Esophagus mucosa (tissue), 1 donor: Measurements from ENCODE around the gene GLOD4. TPM values are rescaled to one million over a fixed set of nuclear protein-coding genes. Genes with fewer than 3 reads are reported as not detected.
A peak's percentile ranks its signal among the peaks of the same experiment; 100 is the strongest.
"Not testable (repeated sequence)": the region's sequence is repeated elsewhere in the genome, so short reads cannot be mapped to it uniquely, and the experiment has no call there.

Experiments used
- ATAC-seq: fragments of 200-7000 bp; cut with Tn5 transposase; one replicate; pipeline ENCODE4 v1.9.1; 2020
- total RNA-seq: library from RNA; stranded (reverse); gene quantifications from one replicate; pipeline ENCODE4 v1.2.4, GENCODE V29; 2023
- donor health status: DM: yes; HTN: yes; CAD: no.

Gene GLOD4
- total RNA-seq, 1 donor from 2014 or later: 48.8 TPM

- ATAC-seq: no peak
Measured at GRCh38 chr17:773016-773415, 9.1 kb downstream of the GLOD4 start.

- ATAC-seq: no peak
Measured at GRCh38 chr17:767076-767475, 15.0 kb downstream of the GLOD4 start.

DNA sequence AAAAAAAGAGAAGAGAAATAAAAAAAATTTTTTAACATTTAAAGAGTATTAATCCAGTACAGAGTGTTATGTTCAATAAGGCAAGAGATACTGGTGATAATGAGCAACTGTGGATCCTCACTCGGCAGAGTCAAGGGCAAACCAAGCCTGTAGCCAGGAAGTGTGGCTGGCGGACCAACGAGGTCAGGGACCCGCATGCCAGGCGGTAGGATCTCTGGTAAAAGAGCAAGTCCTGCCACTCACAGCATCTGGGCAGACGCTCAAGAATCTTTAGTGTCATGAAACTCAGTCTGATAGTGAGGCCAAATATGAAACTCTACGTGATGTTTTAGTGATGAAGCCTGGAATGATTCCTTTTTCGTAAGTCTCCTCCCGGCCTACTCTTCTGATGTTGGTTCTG is 21.7 kb downstream of the GLOD4 start:
- no peak for ATAC-seq

GRCh38 chr17:759964-760363 is 22.1 kb downstream of the GLOD4 start:
- ATAC-seq: no peak

DNA sequence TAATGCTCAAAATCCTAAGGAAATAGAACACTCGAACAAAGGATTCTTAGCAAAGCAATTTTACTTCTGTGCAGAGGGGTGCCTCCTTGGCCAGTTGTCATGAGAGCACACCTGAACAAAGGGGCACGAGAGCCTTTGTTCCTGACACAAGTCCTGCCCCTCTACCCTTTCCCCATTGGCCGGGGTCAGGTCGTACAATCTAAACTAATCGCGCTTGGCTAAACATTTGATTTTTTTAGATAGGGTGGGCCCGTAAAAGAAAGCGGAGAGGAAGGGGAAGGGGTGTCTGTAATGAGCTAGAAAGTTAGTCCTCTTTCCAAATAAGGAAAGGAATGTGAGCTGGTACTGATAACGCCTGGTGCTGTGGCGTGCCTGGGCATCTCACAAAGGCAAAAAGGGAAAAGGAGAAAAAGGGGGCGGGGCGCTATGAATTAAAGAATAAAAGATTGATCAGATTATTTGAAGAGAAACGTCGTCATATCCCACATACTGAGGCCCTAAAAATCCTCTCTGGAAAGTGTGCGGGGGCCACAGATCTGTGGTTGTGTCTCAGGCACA is 26.0 kb downstream of the GLOD4 start:
- not testable (repeated sequence) for ATAC-seq

DNA sequence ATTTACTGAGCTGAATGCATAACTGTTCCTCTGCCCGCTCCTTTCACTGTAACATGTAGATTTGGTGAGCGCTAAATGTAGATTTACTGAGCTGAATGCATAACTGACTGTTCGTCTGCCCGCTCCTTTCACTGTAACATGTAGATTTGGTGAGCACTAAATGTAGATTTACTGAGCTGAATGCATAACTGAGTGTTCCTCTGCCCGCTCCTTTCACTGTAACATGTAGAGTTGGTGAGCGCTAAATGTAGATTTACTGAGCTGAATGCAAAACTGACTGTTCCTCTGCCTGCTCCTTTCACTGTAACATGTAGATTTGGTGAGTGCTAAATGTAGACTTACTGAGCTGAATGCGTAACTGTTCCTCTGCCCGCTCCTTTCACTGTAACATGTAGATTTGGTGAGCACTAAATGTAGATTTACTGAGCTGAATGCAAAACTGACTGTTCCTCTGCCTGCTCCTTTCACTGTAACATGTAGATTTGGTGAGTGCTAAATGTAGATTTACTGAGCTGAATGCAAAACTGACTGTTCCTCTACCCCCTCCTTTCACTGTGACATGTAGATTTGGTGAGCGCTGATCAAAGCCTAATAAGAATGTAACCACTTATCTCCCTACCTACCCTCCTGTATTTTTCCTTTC is 26.6 kb downstream of the GLOD4 start:
- ATAC-seq: not testable (repeated sequence)

DNA sequence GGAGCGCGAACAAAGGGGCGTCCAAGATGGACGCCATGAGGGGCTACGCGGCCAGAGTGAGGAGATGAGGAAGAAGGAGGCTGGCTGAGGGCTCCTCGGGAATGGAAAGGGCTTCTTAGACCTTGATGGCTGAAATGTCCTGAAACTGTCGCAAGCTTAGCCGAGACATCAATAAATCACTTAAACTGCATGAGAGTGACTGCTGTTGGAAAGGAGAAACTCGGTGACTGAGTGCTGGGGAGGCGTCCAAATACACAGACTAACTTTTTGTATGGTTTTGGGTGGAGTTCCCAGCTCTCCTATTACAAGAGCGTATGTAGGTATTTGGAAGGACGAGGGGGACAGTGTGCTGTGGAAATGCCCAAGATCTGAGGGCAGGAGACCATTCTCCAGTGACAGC is 28.7 kb downstream of the GLOD4 start:
- ATAC-seq: no peak

DNA sequence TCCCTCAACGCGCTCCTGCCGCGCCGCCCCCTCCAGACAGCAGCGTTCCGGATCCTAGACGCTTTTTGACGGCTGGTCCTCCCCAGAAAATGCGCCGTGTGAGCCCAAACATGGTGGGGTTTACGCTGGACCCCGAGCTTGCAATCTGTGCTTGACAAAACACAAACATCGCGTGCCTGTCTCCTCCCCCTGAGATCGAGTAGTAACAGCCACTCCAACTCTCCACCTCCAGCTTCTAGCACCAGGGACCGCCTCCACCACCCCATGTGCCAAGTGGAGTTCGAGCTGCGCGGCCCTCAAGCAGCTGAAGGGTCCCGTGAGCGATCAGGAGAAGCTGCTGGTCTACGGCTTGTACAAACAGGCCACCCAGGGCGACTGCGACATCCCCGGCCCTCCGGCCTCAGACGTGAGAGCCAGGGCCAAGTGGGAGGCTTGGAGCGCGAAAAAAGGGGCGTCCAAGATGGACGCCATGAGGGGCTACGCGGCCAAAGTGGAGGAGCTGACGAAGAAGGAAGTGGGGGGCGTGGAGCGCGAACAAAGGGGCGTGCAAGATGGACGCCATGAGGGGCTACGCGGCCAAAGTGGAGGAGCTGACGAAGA is 29.4 kb downstream of the GLOD4 start:
- peak; percentile 50 for ATAC-seq

GRCh38 chr17:752002-752619 is 30.0 kb downstream of the GLOD4 start, which contains the start of gene GEMIN4:
TSS of gene GEMIN4 (minus strand) at chr17:752264. CDS start at chr17:752142, 122 bp downstream.
- ATAC-seq: peak; percentile 96

DNA sequence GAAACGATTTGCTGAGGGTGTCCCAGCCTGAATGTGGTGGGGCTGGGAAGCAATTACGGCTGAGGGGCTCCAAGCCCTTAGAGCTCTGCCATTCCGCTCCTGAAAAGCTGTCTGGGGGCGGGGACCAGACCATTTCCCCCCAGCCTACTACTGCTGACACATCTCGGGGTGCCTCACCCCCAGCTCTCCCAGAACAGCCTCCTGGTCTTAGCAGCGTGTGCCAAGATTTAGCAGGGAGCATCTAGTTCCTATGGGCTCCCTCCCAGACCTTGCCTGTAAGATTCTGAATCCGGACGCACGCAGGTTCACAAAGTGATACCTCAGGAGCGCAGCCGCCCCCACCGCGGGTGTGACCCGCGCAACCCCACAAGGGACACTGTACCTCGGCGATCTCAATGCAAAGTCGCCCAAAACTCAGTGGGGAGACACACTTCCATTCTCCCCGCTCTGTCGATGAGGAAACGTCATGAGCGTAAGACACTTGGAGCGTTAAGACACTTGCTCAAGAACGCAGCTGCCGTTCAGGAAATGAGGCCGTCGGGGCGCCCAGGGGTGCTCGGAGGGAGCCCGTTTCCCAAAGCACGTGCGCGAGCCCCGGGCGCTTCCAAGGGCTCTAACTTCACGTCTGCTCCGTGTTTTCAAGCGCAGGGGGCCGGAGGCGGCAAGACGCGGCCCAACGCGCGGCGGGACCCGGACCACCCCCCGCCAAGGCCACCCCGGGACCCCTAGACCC is 30.6 kb downstream of the GLOD4 start:
- peak; percentile 53 for ATAC-seq

DNA sequence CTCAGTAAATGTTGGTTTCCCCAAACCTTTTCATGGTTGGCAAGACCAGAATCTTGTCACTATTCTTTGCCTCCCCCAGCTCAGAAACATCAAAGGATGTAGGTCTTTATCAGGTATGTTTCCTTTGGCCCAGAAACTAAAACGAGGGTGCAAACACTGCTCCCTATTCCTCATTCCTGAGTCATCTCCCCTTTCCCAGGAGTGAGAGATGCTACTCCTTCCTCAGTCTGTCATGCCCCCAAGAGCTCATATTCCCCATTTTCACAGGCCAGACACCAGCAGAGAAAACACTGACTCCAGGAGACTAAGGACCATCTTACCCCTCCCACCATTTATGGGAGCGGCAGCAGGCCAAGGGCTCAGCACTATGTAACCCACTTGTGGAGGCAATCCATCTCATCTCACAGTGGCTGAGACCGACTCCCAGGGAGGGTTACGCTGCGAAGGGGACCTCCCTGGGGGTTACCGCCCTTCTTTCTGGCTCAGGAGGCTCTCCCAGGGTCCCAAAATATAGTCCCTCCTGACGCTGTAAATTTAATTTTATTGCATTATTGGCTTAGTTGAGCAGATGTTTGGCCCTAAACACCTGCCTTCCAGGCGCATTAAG is 31.5 kb downstream of the GLOD4 start:
- ATAC-seq: no peak

GRCh38 chr17:749359-749758 is 32.7 kb downstream of the GLOD4 start:
- ATAC-seq: not testable (repeated sequence)

DNA sequence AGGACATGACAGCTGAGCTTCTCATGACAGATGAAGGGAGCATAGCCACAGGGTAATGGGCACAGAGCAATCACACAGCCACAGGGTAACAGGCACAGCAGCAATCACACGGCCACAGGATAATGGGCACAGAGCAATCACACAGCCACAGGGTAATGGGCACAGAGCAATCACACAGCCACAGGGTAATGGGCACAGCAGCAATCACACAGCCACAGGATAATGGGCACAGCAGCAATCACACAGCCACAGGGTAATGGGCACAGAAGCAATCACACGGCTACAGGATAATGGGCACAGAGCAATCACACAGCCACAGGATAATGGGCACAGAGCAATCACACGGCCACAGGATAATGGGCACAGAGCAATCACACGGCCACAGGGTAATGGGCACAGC is 33.5 kb downstream of the GLOD4 start:
- not testable (repeated sequence) for ATAC-seq

- no peak for ATAC-seq
Measured at GRCh38 chr17:746783-747629, 35.1 kb downstream of the GLOD4 start.

DNA sequence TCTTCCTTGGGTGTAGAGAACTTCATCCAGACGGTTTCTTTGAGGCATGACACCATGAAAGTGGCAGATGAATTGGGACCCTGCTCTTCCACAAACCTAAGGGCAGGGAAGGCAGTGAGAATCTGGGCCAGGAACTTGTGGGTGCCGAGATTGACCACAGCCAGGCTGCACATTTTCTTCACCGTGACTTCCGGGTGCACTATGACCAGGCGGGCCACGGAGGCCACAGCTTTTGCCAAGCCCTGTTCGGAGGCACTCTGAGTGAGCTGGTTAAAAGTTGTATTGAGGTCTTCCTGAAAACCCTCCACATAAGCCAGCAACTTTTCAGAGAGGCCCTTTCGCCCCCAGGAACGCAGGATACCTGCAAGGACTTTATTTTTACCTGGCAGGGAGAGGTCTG is 35.9 kb downstream of the GLOD4 start:
- ATAC-seq: no peak

GRCh38 chr17:745406-745805 is 36.7 kb downstream of the GLOD4 start:
- no peak for ATAC-seq

GRCh38 chr17:744937-745336 is 37.1 kb downstream of the GLOD4 start:
- peak; percentile 10 for ATAC-seq

DNA sequence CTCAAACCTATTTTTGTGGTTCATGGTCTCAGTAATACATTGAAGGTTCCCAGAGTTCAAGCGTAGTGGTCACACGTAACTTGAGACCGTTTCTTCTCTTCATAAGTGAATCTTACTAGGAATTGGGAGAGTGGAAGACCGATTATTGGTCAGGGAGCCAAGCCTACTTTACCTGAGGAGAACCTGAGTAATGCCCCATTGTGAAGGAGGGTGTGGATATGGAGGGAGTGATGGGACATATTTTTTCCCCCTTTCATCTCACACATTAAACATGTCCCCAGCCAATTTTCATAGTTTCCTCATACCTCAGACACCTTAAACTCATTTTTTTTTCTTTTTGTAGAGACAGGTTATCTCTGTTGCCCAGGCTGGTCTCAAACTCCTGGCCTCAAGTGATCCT is 38.9 kb downstream of the GLOD4 start:
- ATAC-seq: no peak

DNA sequence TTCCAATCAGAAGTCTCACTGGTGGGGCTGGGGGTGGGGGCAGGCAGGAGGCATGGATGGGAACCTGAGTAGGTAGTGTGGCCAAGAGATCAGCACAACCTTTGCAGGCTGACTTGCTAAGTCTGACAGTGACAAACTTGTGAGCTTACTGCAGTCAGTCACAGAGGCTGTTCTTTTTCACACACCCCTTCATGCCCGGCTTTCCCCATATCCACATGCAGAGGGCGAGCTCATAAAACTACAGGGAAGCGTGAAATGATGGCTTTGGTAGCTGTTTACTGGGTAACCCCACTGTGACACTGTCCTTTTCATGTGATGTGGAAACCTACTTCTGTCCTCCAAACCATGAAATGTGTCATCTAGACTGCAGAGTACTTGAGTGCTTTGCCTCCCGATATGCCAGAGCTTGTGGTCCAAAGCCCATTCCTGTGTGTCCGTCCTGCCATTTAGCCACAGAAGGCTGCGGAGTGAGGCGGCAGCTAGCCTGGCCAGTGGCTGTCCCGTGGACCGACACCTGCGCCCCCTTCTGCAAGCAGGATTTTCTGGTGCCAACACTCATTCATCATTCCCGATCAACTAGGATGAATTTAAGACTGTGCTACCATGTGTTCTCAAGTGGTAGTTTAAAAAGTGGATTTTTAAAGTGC is 39.8 kb downstream of the GLOD4 start:
- ATAC-seq: no peak

GRCh38 chr17:740240-741017 is 41.7 kb downstream of the GLOD4 start:
- ATAC-seq: no peak
